Loucy (cell line): ENCODE data around the gene TSTD2.

Experiments used
- EZH2phosphoT487 ChIP-seq: fragments of 200-600 bp; IDR thresholded peaks from 2 replicates; pipeline ENCODE4 v1.6.1; 2018; ENCODE audit warnings: antibody characterized with exemption, mild to moderate bottlenecking, moderate library complexity, borderline replicate concordance
- TF ChIP-seq, protein P1 (sequence below): fragments of 200-600 bp; sonication (generic); conservative IDR thresholded peaks from 2 replicates; pipeline ENCODE4 v1.5.1; 2014; ENCODE audit warnings: mild to moderate bottlenecking, antibody characterized with exemption, low read length

DNA sequence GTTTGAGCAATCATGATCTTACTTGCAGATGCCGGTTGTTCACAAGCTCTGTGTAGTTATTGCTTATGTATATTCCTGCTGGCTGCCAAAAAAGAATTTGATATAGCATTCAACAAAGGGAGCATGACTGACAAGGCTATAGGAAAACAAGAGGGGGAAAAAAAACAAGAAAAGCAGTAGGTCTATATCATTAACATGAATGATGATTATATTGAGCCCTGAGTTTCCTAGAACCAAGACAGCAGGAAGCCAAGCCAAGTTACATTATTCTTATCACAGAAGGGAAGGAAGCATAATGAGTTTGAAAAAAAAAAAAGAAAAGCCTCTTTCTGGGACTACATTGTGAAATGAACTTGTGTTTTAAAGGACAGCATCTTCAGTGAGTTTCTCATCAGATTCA lies 41.0 kb downstream of the TSTD2 start:
- TF ChIP-seq, protein P1, sequence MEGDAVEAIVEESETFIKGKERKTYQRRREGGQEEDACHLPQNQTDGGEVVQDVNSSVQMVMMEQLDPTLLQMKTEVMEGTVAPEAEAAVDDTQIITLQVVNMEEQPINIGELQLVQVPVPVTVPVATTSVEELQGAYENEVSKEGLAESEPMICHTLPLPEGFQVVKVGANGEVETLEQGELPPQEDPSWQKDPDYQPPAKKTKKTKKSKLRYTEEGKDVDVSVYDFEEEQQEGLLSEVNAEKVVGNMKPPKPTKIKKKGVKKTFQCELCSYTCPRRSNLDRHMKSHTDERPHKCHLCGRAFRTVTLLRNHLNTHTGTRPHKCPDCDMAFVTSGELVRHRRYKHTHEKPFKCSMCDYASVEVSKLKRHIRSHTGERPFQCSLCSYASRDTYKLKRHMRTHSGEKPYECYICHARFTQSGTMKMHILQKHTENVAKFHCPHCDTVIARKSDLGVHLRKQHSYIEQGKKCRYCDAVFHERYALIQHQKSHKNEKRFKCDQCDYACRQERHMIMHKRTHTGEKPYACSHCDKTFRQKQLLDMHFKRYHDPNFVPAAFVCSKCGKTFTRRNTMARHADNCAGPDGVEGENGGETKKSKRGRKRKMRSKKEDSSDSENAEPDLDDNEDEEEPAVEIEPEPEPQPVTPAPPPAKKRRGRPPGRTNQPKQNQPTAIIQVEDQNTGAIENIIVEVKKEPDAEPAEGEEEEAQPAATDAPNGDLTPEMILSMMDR: no peak
- no peak for TF ChIP-seq EZH2phosphoT487
